ENCODE data around the gene NANS. TPM values are rescaled to one million over a fixed set of nuclear protein-coding genes. Genes with fewer than 3 reads are reported as not detected.

NANS gene
- polyA plus RNA-seq, 1 donor from 2014 or later, result 26.9 TPM

GRCh38 chr9:98022447-98022846, 34.1 kb upstream of the NANS start:
- Mint-ChIP-seq H3K27me3 (no peaks in the 10 kb centered on the region), H3K36me3 (peaks cover 9% of the 10 kb centered on the region)

DNA sequence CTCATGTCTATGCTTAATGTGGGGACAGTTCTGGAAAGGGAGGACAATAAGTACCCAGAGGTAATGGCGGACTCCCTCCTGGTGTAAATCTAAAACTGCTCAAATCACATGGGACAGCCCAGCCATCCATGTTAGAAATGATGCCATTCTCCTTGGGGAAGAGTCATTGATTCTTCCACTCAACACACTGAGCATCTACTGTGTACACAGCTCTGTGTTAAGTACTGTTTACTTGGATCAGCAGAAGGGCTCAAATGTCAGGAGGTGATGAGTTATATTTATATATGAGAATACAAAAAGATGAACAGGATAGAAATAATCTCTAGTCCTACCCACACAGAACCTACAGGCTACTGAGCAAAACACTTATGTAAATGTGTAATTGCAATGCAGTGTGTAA, 31.8 kb upstream of the NANS start:
- Mint-ChIP-seq H3K4me3 (no peak overlapping the region), H3K9me3 (no peaks in the 10 kb centered on the region), H3K4me1 (peaks cover 0 to 2% (median 0%) of the 10 kb centered on the region in 3 donors), H3K27me3 (no peaks in the 10 kb centered on the region), H3K27ac (no peak overlapping the region), H3K36me3 (peaks cover 11% of the 10 kb centered on the region)

More at GRCh38 chr9:98022447-98022846, 34.1 kb upstream of the NANS start:
- H3K27ac Mint-ChIP-seq, result no peak overlapping the region
- H3K4me1 Mint-ChIP-seq, result peaks cover 0 to 2% (median 0%) of the 10 kb centered on the region in 3 donors
- H3K9me3 Mint-ChIP-seq, result no peaks in the 10 kb centered on the region
- H3K4me3 Mint-ChIP-seq, result no peak overlapping the region

GRCh38 chr9:98031169-98031568, 25.4 kb upstream of the NANS start:
- Mint-ChIP-seq H3K27ac (no peak overlapping the region), H3K36me3 (peaks cover 5% of the 10 kb centered on the region), H3K4me1 (peaks cover 11 to 20% (median 14%) of the 10 kb centered on the region in 3 donors), H3K4me3 (no peak overlapping the region), H3K9me3 (no peaks in the 10 kb centered on the region), H3K27me3 (peaks cover 1% of the 10 kb centered on the region)

DNA sequence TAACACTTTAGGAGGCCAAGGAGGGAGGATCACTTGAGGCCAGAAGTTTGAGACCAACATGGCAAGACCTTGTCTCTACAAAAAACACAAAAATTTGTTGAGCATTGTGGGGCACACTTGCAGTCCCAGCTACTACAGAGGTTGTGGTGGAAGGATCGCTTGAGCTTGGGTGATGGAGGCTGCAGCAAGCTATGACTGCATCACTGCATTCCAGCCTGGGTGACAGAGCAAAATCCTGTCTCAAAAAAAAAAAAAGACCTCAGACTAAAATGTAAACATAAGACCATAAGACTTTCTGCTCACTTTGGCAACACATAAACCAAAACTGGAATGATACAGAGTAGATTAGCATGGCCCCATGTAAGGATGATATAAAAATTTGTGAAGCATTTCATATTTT, 24.6 kb upstream of the NANS start:
- H3K4me1 Mint-ChIP-seq, result peaks cover 11 to 20% (median 14%) of the 10 kb centered on the region in 3 donors
- H3K27me3 Mint-ChIP-seq, result peaks cover 1% of the 10 kb centered on the region
- H3K9me3 Mint-ChIP-seq, result no peaks in the 10 kb centered on the region
- peaks cover 5% of the 10 kb centered on the region for H3K36me3 Mint-ChIP-seq
- H3K4me3 Mint-ChIP-seq, result no peak overlapping the region
- no peak overlapping the region for H3K27ac Mint-ChIP-seq

- peak overlapping the region; percentile 76 to 89 (median 86) for H3K27ac Mint-ChIP-seq
Observed at GRCh38 chr9:98034593-98035546, 21.7 kb upstream of the NANS start.

GRCh38 chr9:98037357-98037756, 19.2 kb upstream of the NANS start:
- peaks cover 4% of the 10 kb centered on the region for H3K27me3 Mint-ChIP-seq
- H3K36me3 Mint-ChIP-seq, result no peaks in the 10 kb centered on the region
- no peaks in the 10 kb centered on the region for H3K9me3 Mint-ChIP-seq
- no peak overlapping the region for H3K27ac Mint-ChIP-seq
- peaks cover 25 to 35% (median 33%) of the 10 kb centered on the region in 3 donors for H3K4me1 Mint-ChIP-seq
- H3K4me3 Mint-ChIP-seq, result peak overlapping the region in 1 of 4 donors; percentile 81

More at GRCh38 chr9:98034593-98035546, 21.7 kb upstream of the NANS start:
- Mint-ChIP-seq H3K4me1 (peaks cover 23 to 30% (median 28%) of the 10 kb centered on the region in 3 donors), H3K4me3 (peak overlapping the region; percentile 38 to 84 (median 47)), H3K27me3 (peaks cover 2% of the 10 kb centered on the region), H3K9me3 (no peaks in the 10 kb centered on the region), H3K36me3 (peaks cover 2% of the 10 kb centered on the region)

GRCh38 chr9:98038958-98039357, 17.6 kb upstream of the NANS start:
- peak overlapping the region in 2 of 3 donors; percentile 28 to 78 for H3K27ac Mint-ChIP-seq
- peak overlapping the region; percentile 30 to 92 (median 87) for H3K4me3 Mint-ChIP-seq
- no peaks in the 10 kb centered on the region for H3K9me3 Mint-ChIP-seq
- H3K4me1 Mint-ChIP-seq, result peaks cover 37 to 39% (median 38%) of the 10 kb centered on the region in 3 donors
- H3K27me3 Mint-ChIP-seq, result peaks cover 4% of the 10 kb centered on the region
- no peaks in the 10 kb centered on the region for H3K36me3 Mint-ChIP-seq

DNA sequence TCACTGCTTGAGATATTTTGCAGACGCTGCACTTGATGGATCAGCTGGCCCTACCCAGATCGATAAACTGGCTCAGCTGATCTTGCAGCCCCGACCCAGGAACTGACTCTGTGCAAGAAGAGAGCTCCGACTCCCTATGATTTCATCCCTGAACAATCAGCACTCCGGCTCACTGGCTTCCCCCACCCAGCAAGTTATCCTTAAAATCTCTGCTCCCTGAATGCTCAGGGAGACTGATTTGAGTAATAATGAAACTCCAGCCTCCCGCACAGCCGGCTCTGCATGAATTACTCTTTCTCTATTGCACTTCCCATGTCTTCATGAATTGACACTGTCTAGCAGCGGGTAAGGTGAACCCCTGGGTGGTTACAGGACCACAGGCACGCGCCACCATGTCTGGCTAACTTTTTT, 16.9 kb upstream of the NANS start:
- Mint-ChIP-seq H3K4me1 (peaks cover 36 to 40% (median 37%) of the 10 kb centered on the region in 3 donors), H3K36me3 (no peaks in the 10 kb centered on the region), H3K27me3 (peaks cover 4% of the 10 kb centered on the region), H3K9me3 (no peaks in the 10 kb centered on the region), H3K27ac (peak overlapping the region in 2 of 3 donors; percentile 28 to 83), H3K4me3 (peak overlapping the region; percentile 51 to 92 (median 87))

DNA sequence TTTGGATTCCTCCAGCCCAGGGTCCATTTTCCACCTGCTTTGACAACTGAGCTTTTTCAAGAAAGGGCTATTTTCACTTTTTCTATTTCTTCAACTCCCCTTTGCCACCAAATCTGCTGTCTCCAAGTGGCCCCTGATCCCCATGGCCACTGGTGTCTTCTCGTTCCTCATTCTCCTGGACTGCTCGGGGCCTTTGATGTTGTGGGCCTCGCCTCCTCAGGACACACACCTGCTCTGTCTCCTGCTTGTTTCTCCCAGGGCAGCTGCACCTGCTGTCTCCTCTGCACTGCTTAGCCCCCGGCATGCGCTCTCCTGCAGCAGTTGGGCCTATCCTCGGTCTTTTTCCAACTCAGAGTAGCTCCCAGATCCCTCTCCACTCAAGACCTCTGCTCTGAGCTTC, 16.3 kb upstream of the NANS start:
- peak overlapping the region; percentile 28 to 83 (median 54) for H3K27ac Mint-ChIP-seq
- H3K27me3 Mint-ChIP-seq, result peaks cover 2% of the 10 kb centered on the region
- H3K4me1 Mint-ChIP-seq, result peaks cover 33 to 38% (median 35%) of the 10 kb centered on the region in 3 donors
- peak overlapping the region; percentile 51 to 92 (median 87) for H3K4me3 Mint-ChIP-seq
- no peaks in the 10 kb centered on the region for H3K36me3 Mint-ChIP-seq
- peaks cover 0 to 2% (median 0%) of the 10 kb centered on the region in 3 donors for H3K9me3 Mint-ChIP-seq

GRCh38 chr9:98043915-98044314, 12.6 kb upstream of the NANS start:
- H3K4me1 Mint-ChIP-seq, result peaks cover 31 to 50% (median 34%) of the 10 kb centered on the region in 3 donors
- H3K4me3 Mint-ChIP-seq, result peak overlapping the region in 1 of 4 donors; percentile 55
- peaks cover 0 to 3% (median 0%) of the 10 kb centered on the region in 3 donors for H3K9me3 Mint-ChIP-seq
- H3K27me3 Mint-ChIP-seq, result peaks cover 2% of the 10 kb centered on the region
- no peaks in the 10 kb centered on the region for H3K36me3 Mint-ChIP-seq
- H3K27ac Mint-ChIP-seq, result peak overlapping the region in 2 of 3 donors; percentile 53 to 87

- Mint-ChIP-seq H3K4me1 (peaks cover 19 to 40% (median 26%) of the 10 kb centered on the region in 3 donors), H3K4me3 (peak overlapping the region; percentile 80 to 93 (median 86)), H3K9me3 (peaks cover 0 to 3% (median 0%) of the 10 kb centered on the region in 3 donors)
Observed at GRCh38 chr9:98045234-98046179, 11.0 kb upstream of the NANS start.

GRCh38 chr9:98046180-98046543, 10.4 kb upstream of the NANS start:
- peak overlapping the region in 2 of 3 donors; percentile 31 to 90 for H3K27ac Mint-ChIP-seq
- no peaks in the 10 kb centered on the region for H3K27me3 Mint-ChIP-seq
- H3K4me3 Mint-ChIP-seq, result peak overlapping the region; percentile 80 to 93 (median 86)
- peaks cover 19 to 39% (median 26%) of the 10 kb centered on the region in 3 donors for H3K4me1 Mint-ChIP-seq
- H3K36me3 Mint-ChIP-seq, result no peaks in the 10 kb centered on the region
- H3K9me3 Mint-ChIP-seq, result peaks cover 0 to 3% (median 0%) of the 10 kb centered on the region in 3 donors

More at GRCh38 chr9:98045234-98046179, 11.0 kb upstream of the NANS start:
- Mint-ChIP-seq H3K27ac (peak overlapping the region; percentile 90 to 97 (median 90)), H3K36me3 (no peaks in the 10 kb centered on the region), H3K27me3 (no peaks in the 10 kb centered on the region)

DNA sequence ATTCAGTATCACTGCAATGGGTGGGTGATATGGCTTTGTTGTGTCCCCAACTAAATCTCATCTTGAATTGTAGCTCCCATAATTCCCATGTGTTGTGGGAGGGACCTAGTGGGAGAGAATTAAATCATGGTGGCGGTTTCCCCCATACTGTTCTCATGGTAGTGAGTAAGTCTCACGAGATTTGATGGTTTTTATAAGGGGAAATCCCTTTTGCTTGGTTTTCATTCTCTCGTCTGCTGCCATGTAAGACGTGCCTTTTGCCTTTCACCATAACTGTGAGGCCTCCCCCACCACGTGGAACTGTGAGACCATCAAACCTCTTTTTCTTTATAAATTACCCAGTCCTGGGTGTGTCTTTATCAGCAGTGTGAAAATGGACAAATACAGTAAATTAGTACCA, 9.5 kb upstream of the NANS start:
- Mint-ChIP-seq H3K9me3 (peaks cover 0 to 3% (median 0%) of the 10 kb centered on the region in 3 donors), H3K4me1 (peaks cover 19 to 42% (median 26%) of the 10 kb centered on the region in 3 donors), H3K4me3 (peak overlapping the region in 1 of 4 donors; percentile 37), H3K27ac (no peak overlapping the region), H3K36me3 (no peaks in the 10 kb centered on the region), H3K27me3 (no peaks in the 10 kb centered on the region)

GRCh38 chr9:98049288-98050072, 7.1 kb upstream of the NANS start:
- Mint-ChIP-seq H3K27me3 (no peaks in the 10 kb centered on the region), H3K4me3 (no peak overlapping the region), H3K27ac (peak overlapping the region in 1 of 3 donors; percentile 34), H3K4me1 (peaks cover 13 to 31% (median 14%) of the 10 kb centered on the region in 3 donors), H3K9me3 (peaks cover 0 to 3% (median 0%) of the 10 kb centered on the region in 3 donors), H3K36me3 (no peaks in the 10 kb centered on the region)
